Body of pancreas (tissue), 4 donors: Measurements from ENCODE around the gene DHRS4L2. TPM values are rescaled to one million over a fixed set of nuclear protein-coding genes. Genes with fewer than 3 reads are reported as not detected.

Experiments used
- ATAC-seq: fragments of 150-250 bp; one replicate; pipeline ENCODE4 v1.9.1; 2016
- DNase-seq, 4 donors: peaks; one replicate each; pipeline ENCODE4 v3.0.0-alpha.2; 2019
- H3K27ac ChIP-seq, 4 donors: fragments of 200-600 bp; sonication (generic); 1 replicate in 3 of 4; 2 replicates in 1 of 4; pipeline versions ENCODE4 v1.5.1 to v1.6.1; 2016 to 2019; ENCODE audit warnings: mild to moderate bottlenecking in 1 of 4, mixed read lengths in 1 of 4, moderate library complexity in 1 of 4
- H3K27me3 ChIP-seq, 2 donors: fragments of 200-600 bp; sonication (generic); one replicate each; pipeline ENCODE4 v1.6.0; 2016; ENCODE audit warnings: mild to moderate bottlenecking in 1 of 2
- H3K36me3 ChIP-seq, 2 donors: fragments of 200-600 bp; sonication (generic); replicated peaks in 1 of 2; 2 replicates each; pipeline ENCODE4 v1.5.1; 2016; ENCODE audit warnings: low read depth in 2 of 2; ENCODE audit not compliant: insufficient read depth in 1 of 2
- H3K4me1 ChIP-seq: fragments of 200-600 bp; sonication (generic); one replicate; pipeline ENCODE4 v1.6.0; 2016
- H3K4me3 ChIP-seq, 2 donors: fragments of 200-600 bp; sonication (generic); 1 replicate in 1 of 2; 2 replicates in 1 of 2; pipeline ENCODE4 v1.5.1; 2016 to 2019
- H3K9me3 ChIP-seq, 3 donors: fragments of 200-600 bp; sonication (generic); 1 replicate in 2 of 3; 2 replicates in 1 of 3; pipeline ENCODE4 v1.5.1; 2016
- CTCF ChIP-seq, 7 experiments: fragments of 450-650 bp in 4 of 7; fragments of 200-600 bp in 3 of 7; sonication (generic) in 3 of 7; IDR thresholded peaks; one replicate each; pipeline ENCODE4 v1.5.1; 2016 to 2019; ENCODE audit warnings: antibody characterized with exemption in 7 of 7
- POLR2A ChIP-seq, 3 donors: fragments of 450-650 bp; IDR thresholded peaks; one replicate each; pipeline ENCODE4 v1.6.1; 2016; ENCODE audit warnings: antibody characterized with exemption in 3 of 3, mild to moderate bottlenecking in 2 of 3
- WGBS, 2 donors: methylation state at CpG; one replicate each; pipeline ENCODE4 v1.1.5; 2017; 5-methylcytosine and 5-hydroxymethylcytosine counted together
- intact Hi-C: fragments of 100-400 bp; cut with DNase I; formaldehyde crosslinking; loops from one replicate; pipeline ENCODE4 v1.15.1; 2023
- total RNA-seq, 2 donors: library from RNA; depleted of rRNA; stranded (reverse); fragments of >200 nt; gene quantifications; one replicate each; pipeline ENCODE4 v1.1.0, GENCODE V29; 2016

The DHRS4L2 gene
- total RNA-seq, 2 donors from 2014 or later, result 10.6 to 16.5 TPM

GRCh38 chr14:24051789-24052655, 63.3 kb downstream of the DHRS4L2 start, which contains the start of gene CARMIL3:
CARMIL3 (plus strand) TSS chr14:24052009; CDS start chr14:24052154, 145 bp downstream.
- intact Hi-C loops, result loop anchor here (10.0 kb wide), 1 partner anchor 113 kb away; the partner anchor contains the start of gene IRF9
- Histone ChIP-seq H3K36me3 (no peaks in the 10 kb centered on the region), H3K27me3 (no peaks in the 10 kb centered on the region), H3K9me3 (no peaks in the 10 kb centered on the region), H3K27ac (peak within 1 kb of the TSS; percentile 47 to 81 (median 78)), H3K4me3 (peak within 1 kb of the TSS; percentile 25 to 34), H3K4me1 (peaks cover 20% of the 10 kb centered on the region)
- peak; percentile 94 for ATAC-seq
- 0 to 1% methylated on average over 3 to 92 of the region's 92 CpGs for WGBS, 2 donors
- peak; percentile 26 to 60 (median 59) for TF ChIP-seq POLR2A (IDR thresholded peaks at IDR 0.05)
- peak in 2 of 7 experiments; percentile 6 to 13 for TF ChIP-seq CTCF (IDR thresholded peaks at IDR 0.05)
- DNase-seq, result peak; percentile 62 to 79 (median 71)

GRCh38 chr14:24052656-24053547, 64.2 kb downstream of the DHRS4L2 start:
- Histone ChIP-seq H3K36me3 (no peaks in the 10 kb centered on the region), H3K4me3 (no peak overlapping the region), H3K27ac (no peak overlapping the region), H3K4me1 (peaks cover 20% of the 10 kb centered on the region), H3K27me3 (no peaks in the 10 kb centered on the region), H3K9me3 (no peaks in the 10 kb centered on the region)
- ATAC-seq, result no peak
- WGBS, 2 donors, result 57 to 63% methylated on average over 20 of the region's 20 CpGs
- DNase-seq, result no peak
- intact Hi-C loops, result loop anchor here (10.0 kb wide), 1 partner anchor 112 kb away; the partner anchor contains the start of gene IRF9
- TF ChIP-seq POLR2A (IDR thresholded peaks at IDR 0.05), result no peak
- TF ChIP-seq CTCF (IDR thresholded peaks at IDR 0.05), result no peak

- H3K36me3 ChIP-seq, result no peaks in the 10 kb centered on the region
- H3K27ac ChIP-seq, result no peak overlapping the region
- peaks cover 24% of the 10 kb centered on the region for H3K4me1 ChIP-seq
- no peak overlapping the region for H3K4me3 ChIP-seq
- no peaks in the 10 kb centered on the region for H3K27me3 ChIP-seq
- intact Hi-C loops, result loop anchor here (10.0 kb wide), 1 partner anchor 111 kb away; the partner anchor contains the start of gene IRF9
- WGBS, 2 donors, result 69 to 78% methylated on average over 5 to 10 of the region's 10 CpGs
- no peaks in the 10 kb centered on the region for H3K9me3 ChIP-seq
- DNase-seq, result no peak
- no peak for TF ChIP-seq CTCF (IDR thresholded peaks at IDR 0.05)
- no peak for TF ChIP-seq POLR2A (IDR thresholded peaks at IDR 0.05)
- ATAC-seq, result no peak
Observed at GRCh38 chr14:24053548-24054323, 65.0 kb downstream of the DHRS4L2 start.

GRCh38 chr14:24054324-24054641, 65.6 kb downstream of the DHRS4L2 start:
- peaks cover 24% of the 10 kb centered on the region for H3K4me1 ChIP-seq
- WGBS, 2 donors, result 90 to 94% methylated on average over 6 of the region's 6 CpGs
- H3K27ac ChIP-seq, result no peak overlapping the region
- intact Hi-C loops, result loop anchor here (10.0 kb wide), 1 partner anchor 111 kb away; the partner anchor contains the start of gene IRF9
- no peak overlapping the region for H3K4me3 ChIP-seq
- no peaks in the 10 kb centered on the region for H3K9me3 ChIP-seq
- TF ChIP-seq CTCF (IDR thresholded peaks at IDR 0.05) (no peak), POLR2A (IDR thresholded peaks at IDR 0.05) (no peak)
- H3K27me3 ChIP-seq, result no peaks in the 10 kb centered on the region
- ATAC-seq (no peak), DNase-seq (no peak)
- no peaks in the 10 kb centered on the region for H3K36me3 ChIP-seq
